HuH-7.5 (cell line): ENCODE data around the gene HAGHL.
"Not testable (repeated sequence)": the region's sequence is repeated elsewhere in the genome, so short reads cannot be mapped to it uniquely, and the experiment has no call there.

ENCODE experiments used
- DNase-seq: peaks from one replicate; pipeline ENCODE4 v3.0.0; 2011; ENCODE audit warnings: low spot score

HAGHL gene

GRCh38 chr16:734981-735881 is 8.3 kb downstream of the HAGHL start:
- no peak for DNase-seq

GRCh38 chr16:735982-736453 is 9.1 kb downstream of the HAGHL start:
- DNase-seq, result no peak

GRCh38 chr16:736936-737481 is 10.1 kb downstream of the HAGHL start:
- no peak for DNase-seq

- DNase-seq, result no peak
Measured at GRCh38 chr16:739560-740458, 12.9 kb downstream of the HAGHL start.

- no peak for DNase-seq
Measured at GRCh38 chr16:740459-740763, 13.5 kb downstream of the HAGHL start.

GRCh38 chr16:740764-741505 is 14.0 kb downstream of the HAGHL start, which contains the start of gene CIAO3:
Gene CIAO3 (minus strand): TSS chr16:740997. CDS start chr16:740985, 12 bp downstream.
- peak; percentile 89 for DNase-seq

GRCh38 chr16:741986-742629 is 15.2 kb downstream of the HAGHL start:
- no peak for DNase-seq

GRCh38 chr16:742894-743293 is 16.0 kb downstream of the HAGHL start:
- not testable (repeated sequence) for DNase-seq

- DNase-seq, result no peak
Measured at GRCh38 chr16:743794-744500, 17.0 kb downstream of the HAGHL start.

- peak; percentile 71 for DNase-seq
Measured at GRCh38 chr16:745739-746138, 18.8 kb downstream of the HAGHL start.

- DNase-seq, result no peak
Measured at GRCh38 chr16:746637-747036, 19.7 kb downstream of the HAGHL start.

GRCh38 chr16:747978-748746 is 21.3 kb downstream of the HAGHL start:
- no peak for DNase-seq

- DNase-seq, result no peak
Measured at GRCh38 chr16:749010-749409, 22.1 kb downstream of the HAGHL start.

GRCh38 chr16:750485-750884 is 23.6 kb downstream of the HAGHL start:
- DNase-seq, result no peak

- DNase-seq, result no peak
Measured at GRCh38 chr16:751152-752006, 24.5 kb downstream of the HAGHL start.

GRCh38 chr16:752007-752312 is 25.1 kb downstream of the HAGHL start:
- no peak for DNase-seq

GRCh38 chr16:754121-754607 is 27.3 kb downstream of the HAGHL start:
- not testable (repeated sequence) for DNase-seq

- no peak for DNase-seq
Measured at GRCh38 chr16:754656-755055, 27.8 kb downstream of the HAGHL start.

GRCh38 chr16:756428-756827 is 29.5 kb downstream of the HAGHL start:
- no peak for DNase-seq
